GM21360 (cell line): Measurements from ENCODE around the gene TACR1.
"Not testable (repeated sequence)": the region's sequence is repeated elsewhere in the genome, so short reads cannot be mapped to it uniquely, and the experiment has no call there.

Source experiments
- ATAC-seq: cut with Tn5 transposase; IDR thresholded peaks from one replicate; pipeline ENCODE4 v1.9.1; 2021; ENCODE audit warnings: mild to moderate bottlenecking, moderate library complexity; ENCODE audit not compliant: unreplicated experiment

TACR1 gene

GRCh38 chr2:75195076-75195691 lies 4.1 kb downstream of the TACR1 start:
- no peak for ATAC-seq

- no peak for ATAC-seq
These were observed 5.0 kb downstream of the TACR1 start for GRCh38 chr2:75194184-75194868.

GRCh38 chr2:75192496-75192895 lies 6.8 kb downstream of the TACR1 start:
- no peak for ATAC-seq

GRCh38 chr2:75190271-75190990 lies 8.9 kb downstream of the TACR1 start:
- ATAC-seq = no peak

- no peak for ATAC-seq
These were observed 12.5 kb downstream of the TACR1 start for GRCh38 chr2:75186821-75187220.

- no peak for ATAC-seq
These were observed 16.7 kb downstream of the TACR1 start for GRCh38 chr2:75182606-75183005.

- no peak for ATAC-seq
These were observed 18.8 kb downstream of the TACR1 start for GRCh38 chr2:75180476-75180875.

DNA sequence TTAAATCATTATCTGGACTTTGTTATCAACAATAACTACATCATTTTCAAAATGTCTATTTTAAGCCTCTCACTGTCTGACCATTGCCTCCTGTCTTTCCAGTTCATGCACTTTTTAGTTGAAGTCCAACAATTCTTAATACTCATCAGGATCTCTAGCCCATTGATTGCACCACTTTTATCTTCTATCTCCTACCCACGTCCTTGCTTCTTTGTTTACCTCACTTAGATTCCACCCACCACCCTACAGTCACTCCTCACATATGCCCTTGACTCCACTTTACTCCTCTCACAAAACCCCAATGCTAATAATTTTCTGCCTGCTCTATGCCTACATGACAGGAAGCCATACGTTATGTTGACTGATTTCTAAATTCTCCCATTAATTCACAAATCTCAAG lies 21.9 kb downstream of the TACR1 start:
- ATAC-seq = no peak

DNA sequence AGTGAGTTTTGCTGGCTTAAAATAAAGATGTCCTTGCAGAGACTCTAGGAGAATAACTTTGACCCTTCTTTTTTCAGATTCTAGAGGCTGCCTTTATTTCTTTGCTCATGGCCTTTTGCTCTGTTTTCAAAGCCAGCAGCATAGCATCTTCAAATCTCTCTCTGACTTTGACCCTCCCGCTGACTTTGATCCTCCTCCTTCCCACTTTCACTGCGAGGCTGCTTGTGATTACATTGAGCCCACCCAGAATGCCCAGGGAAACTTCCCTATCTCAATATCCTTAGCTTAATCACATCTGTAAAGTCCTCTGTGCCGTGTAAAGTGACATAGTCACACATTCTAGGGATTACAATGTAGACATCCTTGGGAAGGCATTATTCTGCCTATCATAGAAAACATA lies 23.9 kb downstream of the TACR1 start:
- ATAC-seq = no peak

GRCh38 chr2:75174981-75175380 lies 24.3 kb downstream of the TACR1 start:
- ATAC-seq = no peak

GRCh38 chr2:75174519-75174918 lies 24.8 kb downstream of the TACR1 start:
- ATAC-seq = no peak

DNA sequence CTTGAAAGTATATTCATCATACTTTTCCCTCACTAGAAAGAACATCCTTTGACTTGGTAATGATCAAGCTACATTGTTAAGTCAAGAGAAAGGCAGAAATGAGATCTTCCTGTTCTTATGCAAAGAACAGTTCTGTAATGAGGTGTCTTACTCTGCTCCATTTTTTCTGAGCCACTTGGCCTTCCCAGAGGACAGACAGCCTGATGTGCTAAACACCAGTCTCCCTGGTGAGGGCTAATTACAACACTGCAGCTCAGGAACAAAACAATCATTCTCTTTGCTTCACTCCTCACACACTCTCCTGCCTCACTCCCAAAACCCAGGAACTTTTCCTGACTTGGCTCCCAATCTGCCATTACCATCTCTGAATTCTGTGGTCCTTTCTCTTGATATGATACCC lies 25.6 kb downstream of the TACR1 start:
- ATAC-seq = no peak

GRCh38 chr2:75171423-75171822 lies 27.9 kb downstream of the TACR1 start:
- not testable (repeated sequence) for ATAC-seq

DNA sequence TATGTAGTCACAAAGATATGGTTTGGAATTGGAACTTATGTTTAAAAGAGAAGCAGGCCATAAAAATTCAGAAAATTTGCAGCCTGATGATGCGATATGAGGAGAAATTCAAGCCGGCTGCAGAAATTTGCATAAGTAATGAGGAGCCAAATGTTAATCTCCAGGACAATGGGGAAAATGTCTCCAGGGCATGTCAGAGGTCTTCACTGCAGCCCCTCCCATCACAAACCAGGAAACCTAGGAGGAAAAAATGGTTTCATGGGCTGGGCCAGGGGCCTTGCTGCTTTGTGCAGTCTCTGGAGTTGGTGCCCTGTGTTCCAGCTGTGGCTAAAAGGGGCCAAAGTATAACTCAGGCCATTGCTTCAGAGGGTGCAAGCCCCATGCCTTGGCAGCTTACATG lies 28.4 kb downstream of the TACR1 start:
- ATAC-seq = no peak

GRCh38 chr2:75168186-75168585 lies 31.1 kb downstream of the TACR1 start:
- no peak for ATAC-seq

DNA sequence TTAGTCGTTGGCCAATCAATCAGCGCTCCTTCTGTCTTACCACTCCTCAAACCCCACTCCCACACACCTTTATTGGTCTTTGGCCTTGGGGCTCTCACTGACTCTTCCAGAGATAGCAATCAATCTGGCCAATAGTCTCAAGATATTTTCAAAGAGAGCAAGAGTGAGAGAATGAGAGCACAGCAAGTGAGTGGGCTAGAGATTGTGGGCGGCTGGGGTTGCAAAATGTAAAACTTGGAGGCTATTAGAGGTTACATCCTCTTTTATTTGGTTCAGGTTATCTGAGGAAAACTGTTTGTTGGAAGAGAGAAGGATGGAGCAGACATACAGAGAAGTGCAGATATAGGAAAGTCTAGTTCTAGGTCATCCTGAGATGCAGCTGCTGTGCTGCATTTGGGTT lies 32.8 kb downstream of the TACR1 start:
- no peak for ATAC-seq

DNA sequence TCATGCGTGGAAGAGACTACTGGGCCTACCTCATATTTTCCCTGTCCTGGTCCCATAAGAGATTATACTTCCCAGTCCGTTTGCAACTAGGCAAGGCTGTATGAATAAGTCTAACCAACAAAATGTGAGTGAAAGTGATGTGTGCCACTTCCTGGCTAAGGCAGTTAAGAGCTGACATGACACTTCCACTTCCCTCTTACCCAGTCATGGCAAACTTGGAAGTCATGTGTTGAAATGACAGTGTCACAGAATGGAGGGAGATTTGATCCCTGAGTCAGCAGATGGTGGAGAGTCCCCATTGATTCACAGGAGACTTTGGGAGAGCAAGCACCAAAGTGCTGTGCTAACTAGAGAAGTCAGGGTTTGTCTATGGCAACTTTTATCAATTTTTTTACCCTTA lies 36.4 kb downstream of the TACR1 start:
- ATAC-seq = no peak

DNA sequence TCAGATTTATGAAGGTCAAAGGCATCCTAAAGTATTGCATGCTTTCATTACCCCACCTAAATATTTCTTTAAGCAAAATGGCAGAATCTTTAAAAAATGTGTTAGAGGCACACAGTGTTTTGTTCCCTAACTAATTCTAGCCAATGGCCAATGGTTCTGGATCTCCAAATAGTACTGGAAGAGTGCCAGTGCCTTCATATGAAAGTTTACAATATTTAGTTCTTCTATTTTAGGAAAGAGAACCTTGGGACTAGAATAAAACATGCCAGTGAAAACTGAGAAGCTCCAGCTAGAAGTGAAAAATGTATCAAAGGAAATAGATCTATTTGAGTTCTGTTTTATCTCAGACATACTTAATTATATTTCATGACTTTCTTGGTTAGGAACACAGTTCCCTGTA lies 37.1 kb downstream of the TACR1 start:
- no peak for ATAC-seq

DNA sequence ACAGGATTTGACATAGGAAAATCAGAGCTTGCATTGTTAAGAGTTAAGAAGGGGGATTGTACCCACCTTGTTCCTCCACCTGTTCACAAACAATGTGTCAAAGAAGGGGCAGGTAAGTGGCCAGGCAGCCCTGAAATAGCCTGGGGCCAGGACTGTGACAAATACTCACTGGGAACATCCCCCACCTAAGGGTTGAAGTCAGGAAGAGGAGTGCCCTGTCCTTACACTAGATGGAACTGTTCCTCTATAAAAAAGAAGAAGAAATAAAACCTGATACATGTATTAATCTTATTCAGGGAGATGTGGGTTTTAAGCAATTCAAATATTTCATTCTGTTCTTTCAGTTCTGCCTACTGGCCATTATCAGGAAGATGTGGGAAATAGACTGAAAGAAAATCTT lies 41.9 kb downstream of the TACR1 start:
- ATAC-seq = no peak

DNA sequence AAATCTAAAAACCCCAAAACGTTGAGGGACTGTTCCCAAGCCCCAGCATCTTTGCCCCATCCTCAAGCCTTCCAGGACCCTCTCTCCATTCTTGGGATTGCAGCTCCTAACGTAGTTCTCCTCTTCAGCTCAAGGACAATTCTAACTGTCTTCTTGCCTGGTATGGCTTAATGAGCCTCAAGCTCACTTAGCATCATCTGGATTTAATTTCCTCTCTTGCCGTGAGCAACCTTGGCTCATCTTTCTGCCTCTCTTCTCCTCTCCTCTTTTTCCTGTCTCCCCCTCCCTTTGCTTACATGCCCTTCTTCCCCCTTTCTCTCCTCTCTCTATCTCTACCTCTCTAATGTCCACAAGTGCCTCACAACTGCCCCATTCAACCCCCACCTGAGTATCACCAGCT lies 44.2 kb downstream of the TACR1 start:
- ATAC-seq = no peak

DNA sequence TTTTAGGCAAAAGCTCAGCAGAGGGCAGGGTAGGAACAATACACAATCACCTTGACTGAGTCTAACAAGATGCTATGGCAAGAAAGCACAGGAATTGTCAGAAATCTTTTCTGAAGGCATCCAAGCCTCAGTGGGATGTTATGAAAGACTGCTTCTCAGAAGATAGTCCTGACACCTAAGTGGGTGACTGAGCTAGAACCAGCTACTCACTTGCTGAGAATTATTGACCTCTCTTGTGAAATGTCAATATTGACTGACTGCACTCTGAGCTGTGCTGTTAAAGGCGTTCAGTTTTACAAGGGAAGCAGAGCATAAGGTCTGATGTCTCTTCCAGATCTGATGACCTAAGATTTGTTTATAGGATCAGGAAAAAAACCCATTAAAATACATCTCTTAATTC lies 46.1 kb downstream of the TACR1 start:
- no peak for ATAC-seq

GRCh38 chr2:75152243-75152642 lies 47.1 kb downstream of the TACR1 start:
- not testable (repeated sequence) for ATAC-seq
